GM21529 (cell line): Measurements from ENCODE around the gene SPACDR.

Experiments used
- ATAC-seq: cut with Tn5 transposase; IDR thresholded peaks from one replicate; pipeline ENCODE4 v1.9.1; 2021; ENCODE audit not compliant: unreplicated experiment

Gene SPACDR

DNA sequence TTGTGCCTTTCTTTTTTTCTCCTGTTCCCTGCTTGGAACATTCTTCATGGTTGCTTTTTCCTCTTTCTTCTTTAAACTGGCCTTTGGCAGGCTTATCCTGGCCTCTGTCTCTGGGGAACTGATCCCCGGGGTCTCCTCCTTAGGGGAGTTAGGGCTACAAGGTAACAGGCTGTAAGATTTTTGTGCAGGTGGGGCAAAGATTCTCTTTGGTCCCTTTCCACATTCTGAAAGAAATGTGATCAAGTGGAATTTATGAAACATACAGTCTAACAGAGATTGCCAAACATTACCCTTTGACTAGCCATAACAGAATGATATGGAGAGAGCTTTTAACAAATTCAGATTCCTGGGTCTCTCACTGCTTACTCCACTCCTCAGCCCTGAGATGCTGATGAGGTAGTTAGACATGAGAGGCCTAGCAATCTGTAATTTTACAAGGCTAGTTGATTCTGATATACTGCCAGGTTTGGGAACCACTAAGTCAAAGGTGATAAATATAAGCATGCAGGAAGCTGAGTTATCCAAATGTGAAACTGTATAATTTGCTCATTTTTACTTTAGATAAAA is 44.3 kb downstream of the SPACDR start:
- no peak for ATAC-seq

GRCh38 chr7:100418930-100419659 is 45.0 kb downstream of the SPACDR start:
- ATAC-seq = no peak

DNA sequence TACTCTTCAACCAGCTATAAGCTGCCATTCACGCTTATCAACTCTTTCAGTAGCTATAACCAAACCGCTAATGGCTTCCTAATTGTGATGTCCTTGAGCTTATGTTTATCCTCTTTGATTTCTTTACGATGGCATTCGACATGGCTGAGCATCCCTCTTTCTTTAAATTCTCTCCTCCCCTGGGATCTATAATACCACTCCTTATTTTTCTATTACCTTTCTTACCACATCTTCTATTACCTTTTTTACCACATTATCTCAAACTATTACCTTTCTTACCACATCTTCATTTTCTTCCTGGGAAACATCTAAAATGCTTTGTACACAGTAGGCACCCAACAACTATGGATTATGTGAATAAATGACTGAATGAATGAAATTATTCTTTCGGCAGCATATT is 48.6 kb downstream of the SPACDR start:
- no peak for ATAC-seq

GRCh38 chr7:100413889-100414288 is 50.2 kb downstream of the SPACDR start:
- no peak for ATAC-seq

DNA sequence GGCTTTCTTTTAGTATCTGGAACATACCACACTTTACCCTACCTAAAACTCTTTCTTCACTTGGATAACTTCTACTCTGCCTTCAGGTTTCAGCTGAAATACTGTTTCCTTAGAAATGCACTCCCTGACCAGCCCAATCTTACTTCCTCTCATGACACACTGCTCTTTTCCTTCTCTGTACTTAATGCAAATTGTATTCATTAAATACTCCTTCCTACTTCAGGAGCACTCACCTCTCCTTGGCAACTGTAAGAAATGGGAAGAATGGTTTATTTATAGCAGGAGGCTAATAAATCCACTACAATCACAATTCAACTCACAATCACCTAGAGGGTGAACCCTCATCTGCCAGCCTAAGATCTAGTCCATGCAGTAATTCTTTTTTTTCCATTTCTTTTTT is 50.7 kb downstream of the SPACDR start:
- no peak for ATAC-seq

DNA sequence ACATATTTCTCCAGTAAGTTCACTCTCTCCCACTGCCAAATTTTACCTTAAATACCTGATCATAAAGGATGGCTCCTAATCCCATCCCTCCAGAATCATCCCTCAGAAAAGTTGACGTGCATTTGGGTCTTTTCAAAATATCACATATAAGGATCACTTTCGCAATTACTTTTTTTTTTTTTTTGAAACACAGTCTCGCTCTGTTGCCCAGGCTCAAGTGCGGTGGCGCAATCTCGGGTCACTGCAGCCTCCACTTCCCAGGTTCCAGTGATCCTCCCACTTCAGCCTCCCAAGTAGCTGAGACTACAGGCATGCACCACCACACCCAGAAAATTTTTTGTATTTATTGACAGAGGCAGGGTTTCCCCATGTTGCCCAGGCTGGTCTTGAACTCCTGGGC is 53.0 kb downstream of the SPACDR start:
- no peak for ATAC-seq

GRCh38 chr7:100407285-100408180 is 56.5 kb downstream of the SPACDR start:
- peak; percentile 67 for ATAC-seq

- no peak for ATAC-seq
Measured at GRCh38 chr7:100406767-100407166, 57.3 kb downstream of the SPACDR start.
